ENCODE measurements around the gene DNTT. TPM values are rescaled to one million over a fixed set of nuclear protein-coding genes. Genes with fewer than 3 reads are reported as not detected.
A peak's percentile ranks its signal among the peaks of the same experiment; 100 is the strongest.

Gene DNTT
- total RNA-seq, 1 experiment from 2014 or later, result not detected

- ChIA-PET CTCF (interaction anchor here (0.6 to 3.2 kb wide), 14 partner anchors 9 to 967 kb away, joined by 3 to 18 read pairs (median 4); partner anchors contain the start of gene TLL2), POLR2A (no interaction called here)
- H3K4me3 ChIP-seq (ENCODE audit: low read depth, low read length), result peak overlapping the region; percentile 37
- no peaks in the 10 kb centered on the region for H3K27me3 ChIP-seq (replicated peaks; ENCODE audit: control insufficient read depth, insufficient read depth, low read length)
- H3K27me3 Mint-ChIP-seq (ENCODE audit: insufficient read depth, unreplicated experiment), result no peaks in the 10 kb centered on the region
- H3K4me3 Mint-ChIP-seq (ENCODE audit: unreplicated experiment), result peak overlapping the region; percentile 55
- H3K27ac Mint-ChIP-seq (ENCODE audit: unreplicated experiment), result no peak overlapping the region
- intact Hi-C loops (cut with micrococcal nuclease; ENCODE audit: unreplicated experiment), result loop anchor here (1.0 to 2.0 kb wide), 3 partner anchors 21 to 136 kb away; no protein-coding TSS in a partner anchor
- BruUV-seq (replicated peaks), result no TSS peak
- H3K36me3 Mint-ChIP-seq (ENCODE audit: insufficient read depth, unreplicated experiment), result no peaks in the 10 kb centered on the region
- H3K4me1 Mint-ChIP-seq (ENCODE audit: low read depth, unreplicated experiment), result peaks cover 13% of the 10 kb centered on the region
- DNase-seq, result peak; percentile 90 to 92
- no peaks in the 10 kb centered on the region for H3K9me3 Mint-ChIP-seq (ENCODE audit: unreplicated experiment)
- H3K9me3 ChIP-seq, result no peaks in the 10 kb centered on the region
- TF ChIP-seq, protein P1, sequence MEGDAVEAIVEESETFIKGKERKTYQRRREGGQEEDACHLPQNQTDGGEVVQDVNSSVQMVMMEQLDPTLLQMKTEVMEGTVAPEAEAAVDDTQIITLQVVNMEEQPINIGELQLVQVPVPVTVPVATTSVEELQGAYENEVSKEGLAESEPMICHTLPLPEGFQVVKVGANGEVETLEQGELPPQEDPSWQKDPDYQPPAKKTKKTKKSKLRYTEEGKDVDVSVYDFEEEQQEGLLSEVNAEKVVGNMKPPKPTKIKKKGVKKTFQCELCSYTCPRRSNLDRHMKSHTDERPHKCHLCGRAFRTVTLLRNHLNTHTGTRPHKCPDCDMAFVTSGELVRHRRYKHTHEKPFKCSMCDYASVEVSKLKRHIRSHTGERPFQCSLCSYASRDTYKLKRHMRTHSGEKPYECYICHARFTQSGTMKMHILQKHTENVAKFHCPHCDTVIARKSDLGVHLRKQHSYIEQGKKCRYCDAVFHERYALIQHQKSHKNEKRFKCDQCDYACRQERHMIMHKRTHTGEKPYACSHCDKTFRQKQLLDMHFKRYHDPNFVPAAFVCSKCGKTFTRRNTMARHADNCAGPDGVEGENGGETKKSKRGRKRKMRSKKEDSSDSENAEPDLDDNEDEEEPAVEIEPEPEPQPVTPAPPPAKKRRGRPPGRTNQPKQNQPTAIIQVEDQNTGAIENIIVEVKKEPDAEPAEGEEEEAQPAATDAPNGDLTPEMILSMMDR (IDR thresholded peaks at IDR 0.05; ENCODE audit: insufficient read depth in 1 of 2, low read depth in 1 of 2, low read length in 1 of 2, severe bottlenecking in 1 of 2, unreplicated experiment in 1 of 2), result peak; percentile 96 to 99
- H3K4me1 ChIP-seq, result peaks cover 5% of the 10 kb centered on the region
- H3K36me3 ChIP-seq (ENCODE audit: control insufficient read depth, insufficient read depth, low read length), result no peaks in the 10 kb centered on the region
These were observed 71.0 kb downstream of the DNTT start for GRCh38 chr10:96374985-96375830.

DNA sequence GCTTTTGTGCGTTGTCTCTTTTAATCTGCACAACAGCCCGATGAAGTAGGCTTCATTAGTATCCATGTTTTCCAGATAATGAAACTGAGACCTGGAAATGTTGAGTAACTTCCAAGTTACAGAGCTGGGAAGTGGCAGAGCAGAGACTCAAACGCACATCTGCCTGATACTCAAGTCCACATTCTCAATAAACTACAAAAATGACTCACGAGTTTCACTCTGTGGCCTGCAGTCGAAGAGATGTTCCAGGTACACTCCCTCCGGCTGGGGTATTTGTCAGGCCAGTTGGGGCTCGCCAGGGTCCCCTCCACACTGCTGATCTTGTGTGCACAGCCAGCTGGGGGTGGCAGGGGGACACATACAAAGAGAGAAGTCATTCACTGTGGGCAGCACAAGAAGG is 72.2 kb downstream of the DNTT start:
- no peaks in the 10 kb centered on the region for H3K27me3 Mint-ChIP-seq (ENCODE audit: insufficient read depth, unreplicated experiment)
- no peak overlapping the region for H3K4me3 ChIP-seq (ENCODE audit: low read depth, low read length)
- H3K4me1 Mint-ChIP-seq (ENCODE audit: low read depth, unreplicated experiment), result peaks cover 13% of the 10 kb centered on the region
- no peaks in the 10 kb centered on the region for H3K36me3 Mint-ChIP-seq (ENCODE audit: insufficient read depth, unreplicated experiment)
- no peaks in the 10 kb centered on the region for H3K27me3 ChIP-seq (replicated peaks; ENCODE audit: control insufficient read depth, insufficient read depth, low read length)
- intact Hi-C loops (cut with micrococcal nuclease; ENCODE audit: unreplicated experiment), result no loop called here
- H3K4me1 ChIP-seq, result peaks cover 5% of the 10 kb centered on the region
- no peaks in the 10 kb centered on the region for H3K36me3 ChIP-seq (ENCODE audit: control insufficient read depth, insufficient read depth, low read length)
- H3K9me3 ChIP-seq, result no peaks in the 10 kb centered on the region
- no peak for DNase-seq
- POLR2A ChIA-PET, result no interaction called here
- BruUV-seq (replicated peaks), result no TSS peak
- no peak overlapping the region for H3K27ac Mint-ChIP-seq (ENCODE audit: unreplicated experiment)
- H3K9me3 Mint-ChIP-seq (ENCODE audit: unreplicated experiment), result no peaks in the 10 kb centered on the region
- CTCF ChIA-PET, result interaction anchor here (1.5 to 3.2 kb wide), 3 partner anchors 42 to 359 kb away, joined by 6 to 18 read pairs (median 10); partner anchors contain the start of gene TLL2
- TF ChIP-seq, protein P1 (IDR thresholded peaks at IDR 0.05; ENCODE audit: insufficient read depth in 1 of 2, low read depth in 1 of 2, low read length in 1 of 2, severe bottlenecking in 1 of 2, unreplicated experiment in 1 of 2), result no peak
- H3K4me3 Mint-ChIP-seq (ENCODE audit: unreplicated experiment), result no peak overlapping the region

DNA sequence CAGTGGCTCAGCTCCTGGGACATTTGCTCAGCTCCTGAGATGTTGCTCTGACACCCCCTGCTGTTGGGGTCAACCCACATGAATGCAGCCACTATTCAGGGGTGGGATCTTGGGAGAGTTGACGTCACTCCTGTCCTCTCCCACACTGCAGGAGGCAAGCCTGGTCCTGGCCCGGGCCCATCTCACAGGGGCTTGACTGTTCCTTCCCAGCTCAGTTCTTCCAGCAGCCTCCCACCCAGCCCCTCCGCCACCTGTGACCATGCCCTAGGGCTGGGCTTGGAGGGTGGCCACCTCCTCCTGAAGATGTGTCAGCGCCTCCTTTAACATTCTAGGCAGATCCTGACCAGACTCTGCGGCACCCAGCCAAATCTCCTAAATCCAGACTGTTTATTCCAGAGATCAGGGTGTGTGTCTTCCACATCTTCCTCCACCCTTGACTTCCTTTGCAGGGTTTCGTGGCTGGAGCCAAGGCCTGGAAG is 73.6 kb downstream of the DNTT start:
- intact Hi-C loops (cut with micrococcal nuclease; ENCODE audit: unreplicated experiment), result no loop called here
- Mint-ChIP-seq H3K27ac (ENCODE audit: unreplicated experiment) (no peak overlapping the region), H3K9me3 (ENCODE audit: unreplicated experiment) (no peaks in the 10 kb centered on the region), H3K27me3 (ENCODE audit: insufficient read depth, unreplicated experiment) (peaks cover 3% of the 10 kb centered on the region), H3K4me1 (ENCODE audit: low read depth, unreplicated experiment) (peaks cover 6% of the 10 kb centered on the region), H3K4me3 (ENCODE audit: unreplicated experiment) (no peak overlapping the region), H3K36me3 (ENCODE audit: insufficient read depth, unreplicated experiment) (no peaks in the 10 kb centered on the region)
- TF ChIP-seq, protein P1 (IDR thresholded peaks at IDR 0.05; ENCODE audit: insufficient read depth in 1 of 2, low read depth in 1 of 2, low read length in 1 of 2, severe bottlenecking in 1 of 2, unreplicated experiment in 1 of 2), result no peak
- Histone ChIP-seq H3K4me1 (peaks cover 5% of the 10 kb centered on the region), H3K27me3 (replicated peaks; ENCODE audit: control insufficient read depth, insufficient read depth, low read length) (no peaks in the 10 kb centered on the region), H3K4me3 (ENCODE audit: low read depth, low read length) (no peak overlapping the region), H3K9me3 (no peaks in the 10 kb centered on the region), H3K36me3 (ENCODE audit: control insufficient read depth, insufficient read depth, low read length) (no peaks in the 10 kb centered on the region)
- CTCF ChIA-PET, result no interaction called here
- no TSS peak for BruUV-seq (replicated peaks)
- no peak for DNase-seq
- POLR2A ChIA-PET, result interaction anchor here (0.6 kb wide), 1 partner anchor 27 kb away, joined by 3 read pairs; no protein-coding TSS in a partner anchor
